Spleen (tissue), 7 donors: ENCODE results near the gene SPAAR.

Experiments used
- CTCF ChIP-seq, 11 experiments: fragments of 200-600 bp in 7 of 11; fragments of 450-650 bp in 4 of 11; sonication (generic) in 4 of 11; IDR thresholded peaks in 8 of 11; conservative IDR thresholded peaks in 3 of 11; 1 replicate in 7 of 11; 2 replicates in 4 of 11; pipeline versions ENCODE4 v1.4.0 to v1.8.0; 2016 to 2021; ENCODE audit warnings: antibody characterized with exemption in 11 of 11, inconsistent platforms in 4 of 11, mild to moderate bottlenecking in 1 of 11
- POLR2A ChIP-seq, 3 donors: fragments of 450-650 bp; IDR thresholded peaks; one replicate each; pipeline ENCODE4 v1.5.1; 2017; ENCODE audit warnings: antibody characterized with exemption in 3 of 3, mild to moderate bottlenecking in 1 of 3
- POLR2AphosphoS5 ChIP-seq, 3 donors: sonication (generic); formaldehyde crosslinking; IDR thresholded peaks; one replicate each; pipeline ENCODE4 v1.5.1; 2017; ENCODE audit warnings: antibody characterized with exemption in 3 of 3
- donor health status: DM: no; HTN: no; CAD: no; lungs with moderate emphysema.
- donor health status: DM: no; HTN: no; CAD: no.
- donor health status: DM: no; HTN: no; CAD: no.

GRCh38 chr9:35908504-35909125 lies 675 bp upstream of the SPAAR start:
- TF ChIP-seq POLR2A (IDR thresholded peaks at IDR 0.05) (no peak), CTCF (IDR thresholded peaks at IDR 0.05 in 8 of 11, conservative IDR thresholded peaks at IDR 0.05 in 3 of 11) (no peak), POLR2AphosphoS5 (IDR thresholded peaks at IDR 0.05) (no peak)
